ENCODE data around the gene KLF6.
"Not testable (repeated sequence)": the region's sequence is repeated elsewhere in the genome, so short reads cannot be mapped to it uniquely, and the experiment has no call there.

KLF6 gene

GRCh38 chr10:3735175-3735574 is 49.8 kb downstream of the KLF6 start:
- TF ChIP-seq CTCF (IDR thresholded peaks at IDR 0.05; ENCODE audit: low read depth, low read length, missing control alignments): no peak
- no peak for DNase-seq (ENCODE audit: extremely low read depth, low read depth)
- H3K4me3 ChIP-seq (replicated peaks; ENCODE audit: low read depth, low read length): no peak overlapping the region

GRCh38 chr10:3734111-3734510 is 50.9 kb downstream of the KLF6 start:
- no peak for TF ChIP-seq CTCF (IDR thresholded peaks at IDR 0.05; ENCODE audit: low read depth, low read length, missing control alignments)
- DNase-seq (ENCODE audit: extremely low read depth, low read depth): no peak
- H3K4me3 ChIP-seq (replicated peaks; ENCODE audit: low read depth, low read length): no peak overlapping the region

GRCh38 chr10:3732183-3732582 is 52.8 kb downstream of the KLF6 start:
- H3K4me3 ChIP-seq (replicated peaks; ENCODE audit: low read depth, low read length); DNase-seq (ENCODE audit: extremely low read depth, low read depth): not testable (repeated sequence)

GRCh38 chr10:3729397-3729976 is 55.5 kb downstream of the KLF6 start:
- no peak overlapping the region for H3K4me3 ChIP-seq (replicated peaks; ENCODE audit: low read depth, low read length)
- no peak for TF ChIP-seq CTCF (IDR thresholded peaks at IDR 0.05; ENCODE audit: low read depth, low read length, missing control alignments)
- DNase-seq (ENCODE audit: extremely low read depth, low read depth): no peak

- H3K4me3 ChIP-seq (replicated peaks; ENCODE audit: low read depth, low read length): no peak overlapping the region
- no peak for TF ChIP-seq CTCF (IDR thresholded peaks at IDR 0.05; ENCODE audit: low read depth, low read length, missing control alignments)
- no peak for DNase-seq (ENCODE audit: extremely low read depth, low read depth)
Observed at GRCh38 chr10:3728563-3728962, 56.4 kb downstream of the KLF6 start.

GRCh38 chr10:3727268-3727667 is 57.7 kb downstream of the KLF6 start:
- TF ChIP-seq CTCF (IDR thresholded peaks at IDR 0.05; ENCODE audit: low read depth, low read length, missing control alignments): no peak
- DNase-seq (ENCODE audit: extremely low read depth, low read depth): no peak
- H3K4me3 ChIP-seq (replicated peaks; ENCODE audit: low read depth, low read length): no peak overlapping the region
